Neural cell (in vitro differentiated cells): Measurements from ENCODE around the gene LYPLA2. TPM values are rescaled to one million over a fixed set of nuclear protein-coding genes. Genes with fewer than 3 reads are reported as not detected.

Experiments
- H2AFZ ChIP-seq: fragments of 200-600, 300-800 bp; sonication (generic), shearing (Covaris generic); 2 replicates; pipeline ENCODE4 v1.6.0; 2014; ENCODE audit warnings: low read depth, mild to moderate bottlenecking, antibody characterized with exemption, low read length, moderate library complexity
- H3F3A ChIP-seq: fragments of 200-600 bp; shearing (Covaris generic); 2 replicates; pipeline ENCODE4 v1.6.1; 2016; ENCODE audit warnings: mild to moderate bottlenecking, moderate library complexity, mixed read lengths, antibody characterized with exemption, low read length; ENCODE audit not compliant: insufficient read depth, poor library complexity, severe bottlenecking
- H3K27ac ChIP-seq: fragments of 200-600, 300-800 bp; sonication (generic), shearing (Covaris generic); 2 replicates; pipeline ENCODE4 v1.5.1; 2014; ENCODE audit warnings: mild to moderate bottlenecking, low read length, moderate library complexity
- H3K27me3 ChIP-seq: fragments of 300-800, 200-600 bp; sonication (generic), shearing (Covaris generic); 2 replicates; pipeline ENCODE4 v1.6.0; 2014; ENCODE audit warnings: mild to moderate bottlenecking, low read depth, low read length, moderate library complexity; ENCODE audit not compliant: insufficient read depth
- H3K36me3 ChIP-seq: fragments of 300-800, 200-600 bp; sonication (generic), shearing (Covaris generic); 2 replicates; pipeline ENCODE4 v1.5.1; 2014; ENCODE audit warnings: mild to moderate bottlenecking, antibody characterized with exemption, low read length, moderate library complexity; ENCODE audit not compliant: insufficient read depth
- H3K4me2 ChIP-seq: fragments of 300-800, 200-600 bp; sonication (generic), shearing (Covaris generic); 2 replicates; pipeline ENCODE4 v1.6.0; 2014; ENCODE audit warnings: mild to moderate bottlenecking, low read length
- H3K4me3 ChIP-seq: fragments of 300-800, 200-600 bp; sonication (generic), shearing (Covaris generic); 2 replicates; pipeline ENCODE4 v1.5.1; 2014; ENCODE audit warnings: mild to moderate bottlenecking, low read length, moderate library complexity
- H3K79me2 ChIP-seq: fragments of 200-600 bp; shearing (Covaris generic); replicated peaks from 2 replicates; pipeline ENCODE4 v1.6.0; 2014; ENCODE audit warnings: mild to moderate bottlenecking, low read length, moderate library complexity; ENCODE audit not compliant: insufficient read depth
- H3K9ac ChIP-seq: fragments of 300-800, 200-600 bp; sonication (generic), shearing (Covaris generic); 2 replicates; pipeline ENCODE4 v1.6.1; 2016; ENCODE audit warnings: mild to moderate bottlenecking, low read length, mixed read lengths
- H3K9me2 ChIP-seq: fragments of 200-600 bp; shearing (Covaris generic); 2 replicates; pipeline ENCODE4 v1.6.1; 2016; ENCODE audit warnings: mild to moderate bottlenecking, low read length, mixed read lengths; ENCODE audit not compliant: insufficient read depth
- H3K9me3 ChIP-seq: fragments of 200-600, 300-800 bp; sonication (generic), shearing (Covaris generic); 2 replicates; pipeline ENCODE4 v1.6.1; 2016; ENCODE audit warnings: mild to moderate bottlenecking, mixed run types, low read length, moderate library complexity, mixed read lengths
- H4K20me1 ChIP-seq: fragments of 200-600 bp; shearing (Covaris generic); 2 replicates; pipeline ENCODE4 v1.6.1; 2016; ENCODE audit warnings: mild to moderate bottlenecking, mixed run types; ENCODE audit not compliant: insufficient read depth
- EP300 ChIP-seq: fragments of 450-650 bp; conservative IDR thresholded peaks from 2 replicates; pipeline ENCODE4 v1.6.1; 2014; ENCODE audit warnings: antibody characterized with exemption, mild to moderate bottlenecking, moderate library complexity; ENCODE audit not compliant: poor library complexity, severe bottlenecking
- EZH2 ChIP-seq: fragments of 200-600, 300-800 bp; shearing (Covaris generic), sonication (generic); IDR thresholded peaks from 2 replicates; pipeline ENCODE4 v1.6.1; 2014; ENCODE audit warnings: antibody characterized with exemption, low read length, borderline replicate concordance, mild to moderate bottlenecking; ENCODE audit not compliant: insufficient read depth, poor library complexity, severe bottlenecking
- MXI1 ChIP-seq: fragments of 450-650 bp; conservative IDR thresholded peaks from 2 replicates; pipeline ENCODE4 v1.6.1; 2014; ENCODE audit warnings: antibody characterized with exemption, mild to moderate bottlenecking; ENCODE audit not compliant: poor library complexity, severe bottlenecking
- POLR2AphosphoS5 ChIP-seq: IDR thresholded peaks from 2 replicates; pipeline ENCODE4 v1.6.1; 2012
- RAD21 ChIP-seq: fragments of 450-650 bp; conservative IDR thresholded peaks from 2 replicates; pipeline ENCODE4 v1.6.1; 2014; ENCODE audit warnings: antibody characterized with exemption, mild to moderate bottlenecking, moderate library complexity
- SMC3 ChIP-seq: fragments of 450-650 bp; conservative IDR thresholded peaks from 2 replicates; pipeline ENCODE4 v1.6.1; 2014; ENCODE audit warnings: antibody characterized with exemption, mild to moderate bottlenecking, moderate library complexity; ENCODE audit not compliant: poor library complexity
- TAF1 ChIP-seq: IDR thresholded peaks from 2 replicates; pipeline ENCODE4 v1.6.1; 2012; ENCODE audit warnings: low read depth
- polyA plus RNA-seq: library from polyadenylated mRNA; depleted of rRNA; stranded (reverse); fragments of >200 nt; gene quantifications from 2 replicates; pipeline ENCODE4 v1.2.3, GENCODE V29; 2014
- TF ChIP-seq, protein P1 (sequence below): fragments of 450-650 bp; IDR thresholded peaks from 2 replicates; pipeline ENCODE4 v1.5.1; 2014; ENCODE audit warnings: antibody characterized with exemption, mild to moderate bottlenecking, moderate library complexity; ENCODE audit not compliant: poor library complexity, severe bottlenecking
- TF ChIP-seq, protein P2 (sequence below): IDR thresholded peaks from 2 replicates; pipeline ENCODE4 v1.6.1; 2012; ENCODE audit warnings: borderline replicate concordance

Gene LYPLA2
- polyA plus RNA-seq, 1 donor from 2014 or later, result 107 TPM

DNA sequence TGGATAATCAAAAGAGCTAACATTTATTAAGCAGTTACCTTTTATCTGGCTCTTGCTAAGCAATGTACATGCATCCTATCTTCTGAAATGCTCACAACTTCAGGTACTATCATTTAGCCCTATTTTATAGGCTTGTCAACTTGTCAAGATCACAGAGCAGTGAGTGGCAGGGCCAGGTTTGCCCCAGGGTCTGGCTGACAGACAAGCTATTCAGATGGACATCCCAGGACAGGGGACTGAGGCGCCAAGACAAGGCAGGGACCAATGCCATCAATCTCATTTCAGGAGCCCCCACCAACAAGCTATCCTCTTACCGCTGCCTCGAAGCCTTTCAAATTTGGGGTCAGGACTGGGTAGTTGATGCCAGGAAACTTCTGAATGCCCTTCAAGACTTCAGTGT is 25.4 kb downstream of the LYPLA2 start:
- H3K9me2 ChIP-seq, result no peaks in the 10 kb centered on the region
- H3F3A ChIP-seq, result no peaks in the 10 kb centered on the region
- H3K79me2 ChIP-seq, result no peaks in the 10 kb centered on the region
- H3K4me2 ChIP-seq, result no peak overlapping the region
- H3K27me3 ChIP-seq, result no peaks in the 10 kb centered on the region
- H3K9ac ChIP-seq, result no peak overlapping the region
- H3K9me3 ChIP-seq, result no peaks in the 10 kb centered on the region
- no peak for TF ChIP-seq MXI1
- TF ChIP-seq EZH2, result no peak
- TF ChIP-seq, protein P1, sequence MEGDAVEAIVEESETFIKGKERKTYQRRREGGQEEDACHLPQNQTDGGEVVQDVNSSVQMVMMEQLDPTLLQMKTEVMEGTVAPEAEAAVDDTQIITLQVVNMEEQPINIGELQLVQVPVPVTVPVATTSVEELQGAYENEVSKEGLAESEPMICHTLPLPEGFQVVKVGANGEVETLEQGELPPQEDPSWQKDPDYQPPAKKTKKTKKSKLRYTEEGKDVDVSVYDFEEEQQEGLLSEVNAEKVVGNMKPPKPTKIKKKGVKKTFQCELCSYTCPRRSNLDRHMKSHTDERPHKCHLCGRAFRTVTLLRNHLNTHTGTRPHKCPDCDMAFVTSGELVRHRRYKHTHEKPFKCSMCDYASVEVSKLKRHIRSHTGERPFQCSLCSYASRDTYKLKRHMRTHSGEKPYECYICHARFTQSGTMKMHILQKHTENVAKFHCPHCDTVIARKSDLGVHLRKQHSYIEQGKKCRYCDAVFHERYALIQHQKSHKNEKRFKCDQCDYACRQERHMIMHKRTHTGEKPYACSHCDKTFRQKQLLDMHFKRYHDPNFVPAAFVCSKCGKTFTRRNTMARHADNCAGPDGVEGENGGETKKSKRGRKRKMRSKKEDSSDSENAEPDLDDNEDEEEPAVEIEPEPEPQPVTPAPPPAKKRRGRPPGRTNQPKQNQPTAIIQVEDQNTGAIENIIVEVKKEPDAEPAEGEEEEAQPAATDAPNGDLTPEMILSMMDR, result no peak
- TF ChIP-seq, protein P2, sequence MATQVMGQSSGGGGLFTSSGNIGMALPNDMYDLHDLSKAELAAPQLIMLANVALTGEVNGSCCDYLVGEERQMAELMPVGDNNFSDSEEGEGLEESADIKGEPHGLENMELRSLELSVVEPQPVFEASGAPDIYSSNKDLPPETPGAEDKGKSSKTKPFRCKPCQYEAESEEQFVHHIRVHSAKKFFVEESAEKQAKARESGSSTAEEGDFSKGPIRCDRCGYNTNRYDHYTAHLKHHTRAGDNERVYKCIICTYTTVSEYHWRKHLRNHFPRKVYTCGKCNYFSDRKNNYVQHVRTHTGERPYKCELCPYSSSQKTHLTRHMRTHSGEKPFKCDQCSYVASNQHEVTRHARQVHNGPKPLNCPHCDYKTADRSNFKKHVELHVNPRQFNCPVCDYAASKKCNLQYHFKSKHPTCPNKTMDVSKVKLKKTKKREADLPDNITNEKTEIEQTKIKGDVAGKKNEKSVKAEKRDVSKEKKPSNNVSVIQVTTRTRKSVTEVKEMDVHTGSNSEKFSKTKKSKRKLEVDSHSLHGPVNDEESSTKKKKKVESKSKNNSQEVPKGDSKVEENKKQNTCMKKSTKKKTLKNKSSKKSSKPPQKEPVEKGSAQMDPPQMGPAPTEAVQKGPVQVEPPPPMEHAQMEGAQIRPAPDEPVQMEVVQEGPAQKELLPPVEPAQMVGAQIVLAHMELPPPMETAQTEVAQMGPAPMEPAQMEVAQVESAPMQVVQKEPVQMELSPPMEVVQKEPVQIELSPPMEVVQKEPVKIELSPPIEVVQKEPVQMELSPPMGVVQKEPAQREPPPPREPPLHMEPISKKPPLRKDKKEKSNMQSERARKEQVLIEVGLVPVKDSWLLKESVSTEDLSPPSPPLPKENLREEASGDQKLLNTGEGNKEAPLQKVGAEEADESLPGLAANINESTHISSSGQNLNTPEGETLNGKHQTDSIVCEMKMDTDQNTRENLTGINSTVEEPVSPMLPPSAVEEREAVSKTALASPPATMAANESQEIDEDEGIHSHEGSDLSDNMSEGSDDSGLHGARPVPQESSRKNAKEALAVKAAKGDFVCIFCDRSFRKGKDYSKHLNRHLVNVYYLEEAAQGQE, result no peak
- TF ChIP-seq POLR2AphosphoS5, result no peak
- TF ChIP-seq TAF1, result no peak
- TF ChIP-seq EP300, result no peak
- no peak for TF ChIP-seq RAD21
- no peak for TF ChIP-seq SMC3
- no peak overlapping the region for H3K4me3 ChIP-seq
- H3K27ac ChIP-seq, result no peak overlapping the region
- no peaks in the 10 kb centered on the region for H3K36me3 ChIP-seq
- H2AFZ ChIP-seq, result no peak overlapping the region
- no peaks in the 10 kb centered on the region for H4K20me1 ChIP-seq

DNA sequence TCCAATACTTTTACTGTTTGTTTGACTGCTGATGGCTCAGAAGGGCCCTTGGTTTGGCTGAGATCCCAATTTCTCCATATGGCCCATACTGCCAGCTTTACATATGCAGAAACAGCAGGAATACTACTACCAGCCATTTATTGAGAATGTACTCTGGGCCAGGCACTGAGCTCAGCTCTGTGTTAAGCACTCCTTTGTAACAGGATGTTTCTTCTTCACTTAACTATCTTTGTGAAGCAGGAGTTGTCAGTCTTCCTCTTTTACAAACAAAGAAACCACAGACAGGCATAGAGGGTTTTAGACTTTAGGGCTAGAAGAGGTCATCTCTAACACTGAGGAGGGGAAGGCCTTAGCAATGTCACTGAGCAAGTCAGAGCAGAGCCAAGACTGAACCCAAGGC is 26.0 kb downstream of the LYPLA2 start:
- no peaks in the 10 kb centered on the region for H3F3A ChIP-seq
- no peak overlapping the region for H3K4me3 ChIP-seq
- no peak for TF ChIP-seq MXI1
- TF ChIP-seq RAD21, result no peak
- no peak for TF ChIP-seq EZH2
- TF ChIP-seq, protein P2, result no peak
- TF ChIP-seq, protein P1, result no peak
- TF ChIP-seq SMC3, result no peak
- TF ChIP-seq POLR2AphosphoS5, result no peak
- TF ChIP-seq EP300, result no peak
- TF ChIP-seq TAF1, result no peak
- H3K9ac ChIP-seq, result no peak overlapping the region
- no peaks in the 10 kb centered on the region for H3K36me3 ChIP-seq
- H3K27ac ChIP-seq, result no peak overlapping the region
- no peak overlapping the region for H3K4me2 ChIP-seq
- no peaks in the 10 kb centered on the region for H3K27me3 ChIP-seq
- H4K20me1 ChIP-seq, result no peaks in the 10 kb centered on the region
- H3K9me3 ChIP-seq, result no peaks in the 10 kb centered on the region
- H2AFZ ChIP-seq, result no peak overlapping the region
- no peaks in the 10 kb centered on the region for H3K79me2 ChIP-seq
- no peaks in the 10 kb centered on the region for H3K9me2 ChIP-seq
